HL-60/S4 treated with phorbol 12-myristate 13-acetate at 8.2 ng/mL for 4 days and 3 days (cell line): ENCODE measurements around the gene NDC80.

Source experiments
- in situ Hi-C: fragments of 300-500 bp; cut with MboI; formaldehyde crosslinking; loops from 2 replicates; pipeline ENCODE4 v1.15.0; 2022; ENCODE audit warnings: low sequenced_read_pairs

The NDC80 gene

GRCh38 chr18:2557536-2557935 is 13.8 kb upstream of the NDC80 start:
- in situ Hi-C loops = no loop called here

- in situ Hi-C loops = no loop called here
These were observed 12.1 kb upstream of the NDC80 start for GRCh38 chr18:2559249-2559648.

GRCh38 chr18:2564373-2564772 is 7.0 kb upstream of the NDC80 start:
- in situ Hi-C loops = no loop called here

GRCh38 chr18:2568129-2568528 is 3.2 kb upstream of the NDC80 start:
- in situ Hi-C loops = no loop called here

- in situ Hi-C loops = no loop called here
These were observed 2.8 kb upstream of the NDC80 start for GRCh38 chr18:2568605-2569004.

GRCh38 chr18:2569338-2570207 is 1.8 kb upstream of the NDC80 start:
- in situ Hi-C loops = no loop called here

- in situ Hi-C loops = no loop called here
These were observed 571 bp upstream of the NDC80 start for GRCh38 chr18:2570772-2571199.

- in situ Hi-C loops = no loop called here
These were observed 813 bp downstream of the NDC80 start for GRCh38 chr18:2572171-2572569.

- in situ Hi-C loops = no loop called here
These were observed 1.5 kb downstream of the NDC80 start for GRCh38 chr18:2572892-2573291.

- in situ Hi-C loops = no loop called here
These were observed 2.1 kb downstream of the NDC80 start for GRCh38 chr18:2573408-2573807.

GRCh38 chr18:2587788-2588187 is 16.4 kb downstream of the NDC80 start:
- in situ Hi-C loops = no loop called here

GRCh38 chr18:2588666-2589344 is 17.4 kb downstream of the NDC80 start:
- in situ Hi-C loops = no loop called here

- in situ Hi-C loops = no loop called here
These were observed 18.1 kb downstream of the NDC80 start for GRCh38 chr18:2589345-2590068.

GRCh38 chr18:2590303-2590702 is 18.9 kb downstream of the NDC80 start:
- in situ Hi-C loops = no loop called here

GRCh38 chr18:2597639-2598038 is 26.3 kb downstream of the NDC80 start:
- in situ Hi-C loops = no loop called here

- in situ Hi-C loops = no loop called here
These were observed 31.5 kb downstream of the NDC80 start for GRCh38 chr18:2602844-2603243.

- in situ Hi-C loops = no loop called here
These were observed 35.0 kb downstream of the NDC80 start for GRCh38 chr18:2606335-2606734.

GRCh38 chr18:2609604-2610003 is 38.2 kb downstream of the NDC80 start:
- in situ Hi-C loops = no loop called here

- in situ Hi-C loops = no loop called here
These were observed 39.2 kb downstream of the NDC80 start for GRCh38 chr18:2610549-2610948.

GRCh38 chr18:2612996-2613395 is 41.6 kb downstream of the NDC80 start:
- in situ Hi-C loops = no loop called here

- in situ Hi-C loops = no loop called here
These were observed 46.1 kb downstream of the NDC80 start for GRCh38 chr18:2617401-2617998.
